ENCODE measurements around the gene PIN4.
A peak's percentile ranks its signal among the peaks of the same experiment; 100 is the strongest.

Gene PIN4

GRCh38 chrX:72201836-72202536 is 20.4 kb downstream of the PIN4 start:
- DNase-seq (ENCODE audit: extremely low read depth, low read depth), result peak; percentile 48
- no peak overlapping the region for H3K4me3 ChIP-seq (replicated peaks; ENCODE audit: low read depth, low read length)
- no peak for TF ChIP-seq CTCF (IDR thresholded peaks at IDR 0.05; ENCODE audit: low read depth, low read length, missing control alignments)

- no peak overlapping the region for H3K4me3 ChIP-seq (replicated peaks; ENCODE audit: low read depth, low read length)
- no peak for TF ChIP-seq CTCF (IDR thresholded peaks at IDR 0.05; ENCODE audit: low read depth, low read length, missing control alignments)
Observed at GRCh38 chrX:72202792-72203401, 21.3 kb downstream of the PIN4 start.

GRCh38 chrX:72203421-72203820 is 21.9 kb downstream of the PIN4 start:
- no peak overlapping the region for H3K4me3 ChIP-seq (replicated peaks; ENCODE audit: low read depth, low read length)
- DNase-seq (ENCODE audit: extremely low read depth, low read depth), result no peak
- no peak for TF ChIP-seq CTCF (IDR thresholded peaks at IDR 0.05; ENCODE audit: low read depth, low read length, missing control alignments)

More at GRCh38 chrX:72202792-72203401, 21.3 kb downstream of the PIN4 start:
- DNase-seq (ENCODE audit: extremely low read depth, low read depth), result no peak

DNA sequence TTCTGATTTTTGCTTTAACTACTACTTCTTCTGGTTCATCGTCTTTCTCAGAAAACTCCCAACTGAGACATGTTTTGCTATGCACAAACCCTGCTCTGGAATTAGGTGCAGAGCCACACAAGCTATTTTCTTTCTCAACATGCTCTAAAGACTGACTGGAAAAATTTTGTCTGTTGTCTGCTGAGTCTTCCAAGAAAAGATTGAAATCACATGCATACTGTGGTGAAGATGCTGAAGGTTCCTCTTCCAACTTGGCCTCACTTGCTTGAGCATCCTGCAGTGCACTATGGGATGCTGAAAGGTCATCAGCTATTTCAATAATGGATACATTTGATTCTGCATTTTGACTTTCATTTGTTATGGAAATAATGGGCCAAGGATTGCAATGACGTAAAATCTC is 24.1 kb downstream of the PIN4 start:
- DNase-seq (ENCODE audit: extremely low read depth, low read depth), result no peak
- TF ChIP-seq CTCF (IDR thresholded peaks at IDR 0.05; ENCODE audit: low read depth, low read length, missing control alignments), result no peak
- H3K4me3 ChIP-seq (replicated peaks; ENCODE audit: low read depth, low read length), result no peak overlapping the region

- no peak for TF ChIP-seq CTCF (IDR thresholded peaks at IDR 0.05; ENCODE audit: low read depth, low read length, missing control alignments)
- no peak overlapping the region for H3K4me3 ChIP-seq (replicated peaks; ENCODE audit: low read depth, low read length)
- no peak for DNase-seq (ENCODE audit: extremely low read depth, low read depth)
Observed at GRCh38 chrX:72207366-72207765, 25.8 kb downstream of the PIN4 start.

DNA sequence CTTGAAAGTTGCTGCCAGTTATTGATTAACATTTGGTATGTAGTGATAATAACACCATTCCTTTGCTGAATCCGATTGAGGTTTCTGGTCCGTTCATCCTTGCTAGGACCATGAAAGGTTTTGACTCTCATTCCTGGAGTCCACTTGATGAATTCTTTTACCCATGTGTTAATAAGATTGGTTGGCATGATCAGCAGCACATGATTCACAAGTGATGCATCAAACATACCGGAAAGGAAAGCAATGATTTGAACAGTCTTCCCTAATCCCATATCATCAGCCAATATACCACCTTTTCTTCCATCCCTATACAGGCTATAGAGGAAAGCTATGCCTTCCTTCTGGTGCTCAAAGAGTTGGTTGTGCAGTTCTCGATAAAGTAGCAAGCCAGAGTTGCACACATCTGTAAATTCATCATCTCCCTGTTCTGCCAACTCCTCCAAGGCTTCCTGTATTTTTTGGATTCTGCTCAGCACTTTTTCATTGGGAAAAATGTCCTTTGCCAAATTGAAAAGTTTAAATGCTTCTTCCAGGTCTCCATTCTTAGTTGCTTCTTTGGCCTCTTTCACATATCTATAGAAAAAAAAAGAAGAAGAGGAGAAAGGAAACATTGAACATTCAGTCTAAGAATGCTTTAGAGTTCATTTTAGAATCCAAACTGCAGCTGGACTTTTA is 26.7 kb downstream of the PIN4 start:
- no peak overlapping the region for H3K4me3 ChIP-seq (replicated peaks; ENCODE audit: low read depth, low read length)
- no peak for TF ChIP-seq CTCF (IDR thresholded peaks at IDR 0.05; ENCODE audit: low read depth, low read length, missing control alignments)
- no peak for DNase-seq (ENCODE audit: extremely low read depth, low read depth)
